NCI-H1092 (cell line): ENCODE measurements around the gene SLC2A11.
"Not testable (repeated sequence)": the region's sequence is repeated elsewhere in the genome, so short reads cannot be mapped to it uniquely, and the experiment has no call there.

Source experiments
- DNase-seq: peaks from one replicate; lab custom pipeline; 2025; lab: John Stamatoyannopoulos, UW

Gene SLC2A11

GRCh38 chr22:23847310-23847920 lies 10.3 kb upstream of the SLC2A11 start:
- no peak for DNase-seq

- DNase-seq, result no peak
These were observed 9.4 kb upstream of the SLC2A11 start for GRCh38 chr22:23847991-23848864.

GRCh38 chr22:23849009-23850006 lies 8.4 kb upstream of the SLC2A11 start:
- DNase-seq, result peak; percentile 69

DNA sequence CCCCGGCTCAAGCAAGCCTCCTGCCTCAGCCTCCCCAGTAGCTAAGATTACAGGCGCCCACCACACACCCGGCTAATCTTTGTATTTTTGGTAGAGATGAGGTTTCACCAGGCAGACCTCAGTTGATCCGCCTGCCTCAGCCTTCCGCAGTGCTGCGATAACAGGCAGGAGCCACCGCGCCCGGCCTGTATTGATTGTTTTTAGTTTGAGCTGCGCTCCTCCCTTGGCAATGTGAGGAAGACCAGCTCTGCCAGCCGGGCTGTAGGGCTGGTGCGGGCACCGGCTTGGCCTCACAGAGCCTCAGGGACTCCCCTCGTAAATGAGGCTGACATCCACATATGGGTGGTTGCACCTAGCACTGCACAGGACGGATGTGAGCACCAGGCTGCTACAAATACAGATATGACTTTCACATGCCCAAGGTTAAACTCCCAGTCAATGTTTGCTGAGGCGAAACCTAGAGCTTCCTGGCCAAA lies 7.5 kb upstream of the SLC2A11 start:
- no peak for DNase-seq

GRCh38 chr22:23856721-23857605 lies 712 bp upstream of the SLC2A11 start:
- DNase-seq, result peak; percentile 61

DNA sequence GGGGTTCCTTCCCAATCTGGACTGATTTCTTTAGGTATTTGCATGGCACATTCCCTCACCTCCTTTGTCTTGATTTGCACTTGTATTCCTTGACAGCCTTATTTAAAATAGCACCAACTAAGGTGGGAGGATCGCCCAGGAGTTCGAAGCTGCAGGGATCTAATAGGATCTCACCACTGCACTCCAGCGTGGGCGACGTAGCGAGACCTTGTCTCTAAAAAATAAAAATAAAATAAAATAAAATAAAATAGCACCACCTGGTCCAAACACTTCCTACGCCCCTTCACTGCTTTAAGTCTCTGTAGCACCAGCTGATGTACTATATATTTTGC lies 775 bp downstream of the SLC2A11 start:
- DNase-seq, result no peak

DNA sequence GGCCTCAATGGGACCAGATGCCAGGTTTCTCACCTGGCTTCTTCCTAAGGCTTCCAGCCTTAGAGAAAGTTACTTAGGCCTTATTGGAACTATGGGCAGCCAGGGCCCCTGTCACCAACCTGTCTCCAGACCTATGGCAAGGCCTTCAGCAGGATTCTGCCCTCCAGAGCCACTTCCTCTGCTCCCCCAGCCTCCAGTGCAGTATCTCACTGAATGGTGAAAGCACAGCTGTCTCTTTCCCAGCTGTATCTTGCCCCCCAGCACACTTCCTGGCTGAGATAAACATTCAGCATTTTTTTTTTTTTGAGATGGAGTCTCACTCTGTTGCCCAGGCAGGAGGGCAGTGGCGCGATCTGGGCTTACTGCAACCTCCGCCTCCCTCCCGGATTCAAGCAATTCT lies 1.5 kb downstream of the SLC2A11 start:
- no peak for DNase-seq

DNA sequence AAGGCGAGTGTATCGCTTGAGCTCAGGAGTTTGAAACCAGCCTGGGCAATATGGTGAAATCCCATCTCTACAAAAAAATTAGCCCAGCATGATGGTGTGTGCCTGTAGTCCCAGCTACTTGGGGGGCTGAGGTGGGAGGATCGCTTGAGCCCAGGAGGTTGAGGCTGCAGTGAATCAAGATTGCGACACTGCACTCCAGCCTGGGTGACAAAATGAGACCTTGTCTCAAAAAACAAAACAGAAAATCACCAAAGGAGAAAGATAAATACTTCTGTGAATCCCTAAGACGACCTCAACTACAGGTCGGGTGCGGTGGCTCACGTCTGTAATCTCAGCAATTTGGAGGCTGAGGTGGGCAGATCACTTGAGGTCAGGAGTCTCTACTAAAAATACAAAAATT lies 2.5 kb downstream of the SLC2A11 start:
- not testable (repeated sequence) for DNase-seq

GRCh38 chr22:23862103-23862502 lies 4.4 kb downstream of the SLC2A11 start:
- DNase-seq, result peak; percentile 19

- DNase-seq, result not testable (repeated sequence)
These were observed 7.0 kb downstream of the SLC2A11 start for GRCh38 chr22:23864499-23865154.

GRCh38 chr22:23868580-23868979 lies 10.9 kb downstream of the SLC2A11 start:
- DNase-seq, result no peak

DNA sequence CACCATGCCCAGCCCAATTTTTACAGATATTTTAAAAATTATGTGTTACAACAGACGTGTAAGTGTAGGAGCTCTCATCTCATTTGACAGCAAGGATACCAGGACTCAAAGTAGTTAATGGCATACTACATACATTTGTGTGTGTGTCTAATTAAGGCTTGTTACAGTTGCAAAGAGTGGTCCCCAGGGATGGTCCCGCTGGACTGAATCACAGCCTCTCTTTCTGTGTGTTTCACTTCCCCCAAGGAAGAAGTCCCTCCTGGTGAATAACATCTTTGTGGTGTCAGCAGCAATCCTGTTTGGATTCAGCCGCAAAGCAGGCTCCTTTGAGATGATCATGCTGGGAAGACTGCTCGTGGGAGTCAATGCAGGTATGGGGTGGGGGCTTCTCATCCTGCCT lies 17.2 kb downstream of the SLC2A11 start:
- DNase-seq, result no peak

DNA sequence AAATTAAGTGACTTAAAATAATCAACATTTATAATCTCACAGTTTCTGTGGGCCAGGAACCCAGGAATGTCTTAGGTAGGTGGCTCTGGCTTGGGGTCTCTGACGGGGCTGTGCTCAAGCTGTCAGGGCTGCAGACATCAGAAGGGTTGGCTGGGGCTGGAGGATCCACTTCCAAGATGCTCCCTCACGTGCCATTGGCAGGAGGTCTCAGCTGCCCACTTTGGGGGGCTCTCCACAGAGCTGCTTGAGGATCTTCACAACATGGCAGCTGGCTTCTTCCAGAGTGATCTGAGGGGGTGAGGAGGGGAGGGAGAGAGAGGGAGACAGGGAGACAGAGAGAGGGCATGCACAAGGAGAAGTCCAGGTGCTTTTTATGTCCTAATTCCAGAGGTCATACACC lies 18.1 kb downstream of the SLC2A11 start:
- DNase-seq, result no peak

DNA sequence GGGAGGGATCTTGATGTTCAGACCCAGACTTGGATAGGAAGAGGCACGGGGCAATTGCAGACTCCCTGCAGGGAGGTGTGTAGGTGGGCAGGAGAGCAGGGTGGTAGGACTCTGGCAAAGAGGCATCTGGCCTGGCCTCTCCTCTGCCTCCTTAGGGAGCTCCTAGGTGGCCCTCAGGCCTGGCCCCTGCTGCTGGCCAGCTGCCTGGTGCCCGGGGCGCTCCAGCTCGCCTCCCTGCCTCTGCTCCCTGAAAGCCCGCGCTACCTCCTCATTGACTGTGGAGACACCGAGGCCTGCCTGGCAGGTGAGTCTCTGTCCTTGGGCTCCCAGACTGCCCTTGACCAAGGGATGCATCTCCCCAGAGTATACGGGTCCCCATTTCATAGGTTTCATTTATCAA lies 19.9 kb downstream of the SLC2A11 start:
- no peak for DNase-seq

- DNase-seq, result no peak
These were observed 20.5 kb downstream of the SLC2A11 start for GRCh38 chr22:23878219-23878618.

DNA sequence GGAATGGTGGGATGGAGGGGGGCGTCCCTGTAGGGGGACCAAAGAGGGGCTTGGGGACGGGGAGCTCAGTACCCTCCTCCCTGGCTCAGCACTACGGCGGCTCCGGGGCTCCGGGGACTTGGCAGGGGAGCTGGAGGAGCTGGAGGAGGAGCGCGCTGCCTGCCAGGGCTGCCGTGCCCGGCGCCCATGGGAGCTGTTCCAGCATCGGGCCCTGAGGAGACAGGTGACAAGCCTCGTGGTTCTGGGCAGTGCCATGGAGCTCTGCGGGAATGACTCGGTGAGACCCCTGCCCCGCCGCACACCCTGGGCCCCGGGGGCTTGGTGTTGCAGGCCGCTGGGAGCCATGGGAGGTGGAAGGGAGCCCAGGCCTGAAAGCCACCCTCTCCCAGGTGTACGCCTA lies 24.7 kb downstream of the SLC2A11 start:
- DNase-seq, result no peak

DNA sequence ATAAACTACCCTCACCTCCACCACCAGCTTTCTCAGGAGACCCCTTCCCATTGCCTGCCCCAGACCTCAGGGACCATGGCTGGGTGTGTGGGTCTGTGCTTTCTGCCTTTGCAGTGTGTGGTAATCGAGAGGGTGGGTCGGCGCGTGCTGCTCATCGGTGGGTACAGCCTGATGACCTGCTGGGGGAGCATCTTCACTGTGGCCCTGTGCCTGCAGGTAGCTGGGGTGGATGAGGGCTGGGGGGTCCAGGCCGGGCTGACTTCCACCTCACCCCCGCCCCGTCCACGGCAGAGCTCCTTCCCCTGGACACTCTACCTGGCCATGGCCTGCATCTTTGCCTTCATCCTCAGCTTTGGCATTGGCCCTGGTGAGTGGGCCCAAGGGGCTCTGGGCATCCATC lies 26.0 kb downstream of the SLC2A11 start:
- DNase-seq, result no peak

GRCh38 chr22:23884140-23884539 lies 26.5 kb downstream of the SLC2A11 start:
- DNase-seq, result no peak

GRCh38 chr22:23888615-23889401 lies 31.1 kb downstream of the SLC2A11 start:
- DNase-seq, result no peak

DNA sequence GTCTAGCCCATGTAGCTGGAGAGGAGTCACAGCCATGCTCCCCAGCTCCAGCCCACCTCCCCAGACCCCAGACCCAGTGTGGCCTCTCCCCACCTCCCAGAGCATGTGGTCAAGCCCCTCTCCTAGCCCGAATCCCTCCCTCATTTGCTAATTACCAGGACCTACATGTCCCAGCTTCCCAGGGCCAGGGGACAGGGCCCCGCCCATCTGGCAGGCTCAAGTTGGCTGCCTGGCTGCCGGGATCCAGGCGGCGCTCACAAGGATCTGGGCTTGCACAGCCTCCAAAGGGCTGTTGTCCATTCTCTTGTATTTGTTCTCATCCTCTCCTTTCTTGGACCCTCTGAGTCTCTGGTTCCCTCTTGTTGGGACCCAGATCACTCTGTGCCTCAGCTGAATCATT lies 31.9 kb downstream of the SLC2A11 start:
- no peak for DNase-seq
